Measurements from ENCODE around the gene BRD7.

Gene BRD7

DNA sequence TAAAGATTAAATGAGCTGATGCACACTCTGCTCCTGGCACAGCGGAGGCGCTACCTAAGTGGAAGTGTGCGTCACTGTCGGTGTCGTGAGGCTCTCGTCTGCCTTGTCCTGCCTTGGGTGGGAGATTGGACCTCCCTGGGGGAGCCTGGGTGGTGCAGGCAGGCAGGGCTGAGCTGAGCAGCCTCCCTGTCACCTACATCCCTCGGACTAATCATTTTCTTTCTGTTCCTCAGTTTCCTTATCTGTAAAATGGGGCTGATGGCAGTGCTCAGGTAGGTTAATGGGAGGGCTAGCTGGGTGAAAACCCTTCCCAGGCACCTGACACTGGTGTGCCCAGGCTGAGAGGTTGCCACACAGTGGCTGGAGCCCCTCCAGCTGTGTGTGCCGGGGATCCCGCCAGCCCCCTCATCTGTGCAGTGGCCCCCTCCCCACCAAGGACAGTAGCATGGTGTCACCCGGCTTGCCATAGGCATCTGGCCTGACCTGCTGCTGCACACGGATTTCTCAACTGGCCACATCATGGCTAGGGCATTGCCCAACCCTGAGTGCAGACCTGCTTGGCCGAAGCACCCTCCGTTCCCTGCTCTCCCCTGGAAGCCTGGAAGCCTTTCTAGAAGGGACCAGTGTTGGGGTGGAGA is 98.2 kb downstream of the BRD7 start:
- no peak overlapping the region for H3K4me3 ChIP-seq (ENCODE audit: low read length)
- DNase-seq (ENCODE audit: low read depth): no peak
- TF ChIP-seq, protein P1, sequence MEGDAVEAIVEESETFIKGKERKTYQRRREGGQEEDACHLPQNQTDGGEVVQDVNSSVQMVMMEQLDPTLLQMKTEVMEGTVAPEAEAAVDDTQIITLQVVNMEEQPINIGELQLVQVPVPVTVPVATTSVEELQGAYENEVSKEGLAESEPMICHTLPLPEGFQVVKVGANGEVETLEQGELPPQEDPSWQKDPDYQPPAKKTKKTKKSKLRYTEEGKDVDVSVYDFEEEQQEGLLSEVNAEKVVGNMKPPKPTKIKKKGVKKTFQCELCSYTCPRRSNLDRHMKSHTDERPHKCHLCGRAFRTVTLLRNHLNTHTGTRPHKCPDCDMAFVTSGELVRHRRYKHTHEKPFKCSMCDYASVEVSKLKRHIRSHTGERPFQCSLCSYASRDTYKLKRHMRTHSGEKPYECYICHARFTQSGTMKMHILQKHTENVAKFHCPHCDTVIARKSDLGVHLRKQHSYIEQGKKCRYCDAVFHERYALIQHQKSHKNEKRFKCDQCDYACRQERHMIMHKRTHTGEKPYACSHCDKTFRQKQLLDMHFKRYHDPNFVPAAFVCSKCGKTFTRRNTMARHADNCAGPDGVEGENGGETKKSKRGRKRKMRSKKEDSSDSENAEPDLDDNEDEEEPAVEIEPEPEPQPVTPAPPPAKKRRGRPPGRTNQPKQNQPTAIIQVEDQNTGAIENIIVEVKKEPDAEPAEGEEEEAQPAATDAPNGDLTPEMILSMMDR (conservative IDR thresholded peaks at IDR 0.05; ENCODE audit: low read length): no peak

DNA sequence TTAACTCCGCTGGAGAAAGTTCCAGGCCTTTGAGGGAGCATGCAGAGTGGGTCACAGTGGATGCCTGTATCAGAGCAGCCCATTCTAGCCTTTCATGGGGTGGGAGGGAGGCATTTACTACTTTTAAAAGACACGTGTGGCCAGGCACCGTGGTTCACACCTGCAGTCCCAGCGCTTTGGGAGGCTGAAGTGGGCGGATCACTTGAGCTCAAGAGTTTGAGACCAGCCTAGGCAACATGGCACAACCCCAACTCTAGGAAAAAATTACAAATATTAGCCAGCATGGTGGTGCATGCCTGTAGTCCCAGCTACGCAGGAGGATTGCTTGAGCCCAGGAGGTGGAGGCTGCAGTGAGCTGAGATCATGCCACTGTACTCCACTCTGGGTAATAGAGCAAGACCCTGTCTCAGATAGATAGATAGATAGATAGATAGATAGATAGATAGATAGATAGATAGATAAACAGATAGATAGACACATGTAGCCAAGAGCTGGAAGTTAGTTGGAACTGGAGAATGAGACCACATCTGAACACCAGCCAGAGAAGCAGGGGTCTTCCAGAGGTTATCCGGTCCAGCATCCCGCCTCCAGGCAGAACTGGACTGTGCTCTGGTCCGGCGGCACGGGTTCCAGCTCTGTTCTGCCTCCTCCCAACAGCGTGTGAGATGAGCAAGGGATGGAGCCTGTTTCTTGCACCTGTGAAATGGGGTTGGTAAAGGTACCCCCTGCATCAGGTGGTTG is 98.8 kb downstream of the BRD7 start:
- TF ChIP-seq, protein P1 (conservative IDR thresholded peaks at IDR 0.05; ENCODE audit: low read length): no peak
- H3K4me3 ChIP-seq (ENCODE audit: low read length): no peak overlapping the region
- DNase-seq (ENCODE audit: low read depth): no peak

DNA sequence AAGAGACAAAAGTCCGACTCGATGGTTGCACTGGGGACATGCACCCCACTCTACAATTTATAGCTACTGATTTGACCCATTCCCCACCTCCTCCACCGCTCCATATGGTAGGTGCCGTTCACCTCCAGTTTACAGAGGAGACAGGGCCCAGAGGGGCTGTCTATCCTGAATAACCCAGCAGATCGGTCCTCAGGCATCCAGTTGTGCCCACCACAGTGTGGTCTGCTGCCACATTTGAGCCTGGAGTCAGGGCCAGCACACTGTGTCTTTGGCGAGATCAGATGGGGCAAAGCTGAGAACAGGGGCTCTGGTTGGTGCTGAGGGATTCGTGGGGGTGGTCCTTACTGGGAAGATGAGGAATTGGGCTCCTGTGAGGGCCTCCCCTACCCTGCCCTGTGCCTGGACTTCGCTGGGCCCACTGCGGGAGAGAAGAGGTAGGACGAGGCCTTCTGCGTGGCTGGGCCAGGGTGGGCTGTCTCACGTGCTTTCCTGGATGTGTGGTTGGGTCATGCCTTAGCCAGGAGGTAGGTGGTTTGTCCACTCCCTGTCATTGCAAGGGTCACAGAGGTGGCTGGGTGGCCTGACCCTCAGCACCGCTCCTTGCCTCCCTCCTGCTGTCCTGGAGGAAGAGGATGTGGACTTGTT is 99.6 kb downstream of the BRD7 start:
- TF ChIP-seq, protein P1 (conservative IDR thresholded peaks at IDR 0.05; ENCODE audit: low read length): no peak
- no peak overlapping the region for H3K4me3 ChIP-seq (ENCODE audit: low read length)
- DNase-seq (ENCODE audit: low read depth): no peak

DNA sequence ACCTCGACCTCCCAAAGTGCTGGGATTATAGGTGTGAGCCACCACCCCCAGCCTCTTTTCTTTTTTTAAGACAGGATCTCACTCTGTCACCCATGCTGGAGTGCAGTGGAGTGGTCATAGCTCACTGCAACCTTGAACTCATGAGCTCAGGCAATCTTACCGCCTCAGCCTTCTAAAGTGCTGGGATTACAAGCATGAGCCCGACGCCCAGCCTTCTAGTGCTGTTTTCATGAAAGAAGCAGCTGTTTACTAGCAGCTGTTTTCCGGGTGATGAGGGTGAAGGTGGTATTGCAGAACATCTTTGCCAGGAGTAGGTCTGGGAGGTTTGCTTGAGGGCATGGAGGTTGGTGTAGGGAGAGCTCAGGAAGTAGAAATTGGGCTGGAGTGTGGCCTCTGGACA is 100.4 kb downstream of the BRD7 start:
- H3K4me3 ChIP-seq (ENCODE audit: low read length): no peak overlapping the region
- TF ChIP-seq, protein P1 (conservative IDR thresholded peaks at IDR 0.05; ENCODE audit: low read length): no peak
- no peak for DNase-seq (ENCODE audit: low read depth)

DNA sequence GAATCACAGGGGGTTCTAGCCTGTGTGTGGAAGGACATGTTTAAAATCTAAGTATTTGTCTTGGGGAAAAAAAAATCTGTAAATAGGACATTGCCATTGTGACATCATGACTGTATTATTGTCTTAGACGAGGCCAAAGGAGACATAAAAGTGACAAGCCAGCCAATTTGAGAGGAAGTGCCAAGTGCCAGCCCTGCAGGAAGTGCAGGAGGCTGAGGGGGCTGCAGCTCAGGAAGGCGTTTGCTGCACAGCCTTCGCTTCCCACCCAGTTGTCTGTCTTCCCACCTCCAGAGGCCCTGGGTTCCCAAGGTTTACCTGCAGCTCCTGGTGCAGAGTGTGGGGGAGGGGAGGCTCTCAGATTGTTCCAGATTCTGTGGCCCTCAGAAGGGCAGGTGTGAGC is 101.1 kb downstream of the BRD7 start:
- TF ChIP-seq, protein P1 (conservative IDR thresholded peaks at IDR 0.05; ENCODE audit: low read length): no peak
- no peak overlapping the region for H3K4me3 ChIP-seq (ENCODE audit: low read length)
- DNase-seq (ENCODE audit: low read depth): no peak

DNA sequence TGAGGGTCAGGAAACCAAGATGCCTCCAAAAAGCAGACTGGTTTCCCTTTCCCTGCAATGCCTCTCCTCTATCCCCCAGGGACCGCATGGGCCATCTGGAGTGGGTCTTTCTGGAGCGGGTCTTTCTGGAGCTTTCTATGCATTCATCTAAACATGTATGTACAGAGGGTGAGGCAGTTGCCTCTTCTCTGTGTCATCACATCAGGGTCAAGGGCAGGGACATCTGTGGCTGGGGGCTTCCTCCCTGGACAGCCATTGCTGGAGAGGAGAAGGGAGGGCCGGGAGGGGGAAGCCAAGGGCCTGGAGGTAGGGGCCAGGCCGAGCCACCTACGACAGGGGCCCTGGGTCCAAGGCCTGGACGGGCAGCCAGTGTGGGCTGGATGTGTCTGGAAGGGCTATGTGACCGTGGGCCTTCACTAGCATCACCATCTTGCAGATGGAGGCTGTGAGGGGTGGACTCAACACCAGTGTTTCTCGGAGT is 101.6 kb downstream of the BRD7 start:
- no peak for DNase-seq (ENCODE audit: low read depth)
- TF ChIP-seq, protein P1 (conservative IDR thresholded peaks at IDR 0.05; ENCODE audit: low read length): no peak

More for the DNA sequence above, 101.6 kb downstream of the BRD7 start:
- H3K4me3 ChIP-seq (ENCODE audit: low read length): peak overlapping the region; percentile 64
